Right lobe of liver (tissue), 6 donors: ENCODE measurements around the gene RBCK1. TPM values are rescaled to one million over a fixed set of nuclear protein-coding genes. Genes with fewer than 3 reads are reported as not detected.

ENCODE experiments used
- ATAC-seq, 4 donors: fragments of 200-7000 bp; cut with Tn5 transposase; one replicate each; pipeline ENCODE4 v1.9.1; 2020; ENCODE audit warnings: mild to moderate bottlenecking in 4 of 4, moderate library complexity in 4 of 4
- DNase-seq, 3 donors: peaks; one replicate each; pipeline ENCODE4 v3.0.0-alpha.2; 2020
- H3K27ac ChIP-seq, 3 donors: fragments of 200-600 bp; one replicate each; pipeline ENCODE4 v1.8.0; 2022
- H3K27me3 ChIP-seq, 2 donors: fragments of 200-600 bp; one replicate each; pipeline ENCODE4 v1.8.0; 2022
- H3K36me3 ChIP-seq, 4 donors: fragments of 200-600 bp; sonication (generic) in 1 of 4; one replicate each; pipeline versions ENCODE4 v1.5.1 to v1.8.0; 2017 to 2022; ENCODE audit warnings: control low read depth in 1 of 4
- H3K4me1 ChIP-seq, 4 donors: fragments of 200-600 bp; sonication (generic) in 1 of 4; one replicate each; pipeline versions ENCODE4 v1.5.1 to v1.8.0; 2017 to 2022; ENCODE audit warnings: control low read depth in 1 of 4
- H3K4me3 ChIP-seq, 3 donors: fragments of 200-600 bp; one replicate each; pipeline ENCODE4 v1.8.0; 2022
- H3K9me3 ChIP-seq, 4 donors: fragments of 200-600 bp; sonication (generic) in 1 of 4; one replicate each; pipeline versions ENCODE4 v1.5.1 to v1.8.0; 2017 to 2022; ENCODE audit warnings: control low read depth in 1 of 4
- POLR2A ChIP-seq: fragments of 450-650 bp; IDR thresholded peaks from one replicate; pipeline ENCODE4 v1.6.1; 2017; ENCODE audit warnings: antibody characterized with exemption, mild to moderate bottlenecking
- WGBS: methylation state at CpG from one replicate; pipeline ENCODE4 v1.1.6; 2018; ENCODE audit warnings: low coverage, low lambda C conversion rate; ENCODE audit not compliant: insufficient coverage; ENCODE audit errors: missing lambda C conversion rate; 5-methylcytosine and 5-hydroxymethylcytosine counted together
- intact Hi-C, 2 donors: fragments of 100-400 bp; cut with DNase I; formaldehyde crosslinking; loops; one replicate each; pipeline versions ENCODE4 v1.11.2 to v1.14.1; 2022
- small RNA-seq, 2 experiments: library from RNA; depleted of rRNA; stranded (forward); fragments of <200 nt; gene quantifications; one replicate each; pipeline ENCODE3, GENCODE V24; 2016
- total RNA-seq, 6 experiments: library from RNA; depleted of rRNA in 2 of 6; stranded (reverse); fragments of >200 nt in 2 of 6; fragmentation: NEBNext Ultra II Directional in 3 of 6; extraction: Animal tissue kit (Norgen Biotek cat#: 25700) in 3 of 6; gene quantifications; one replicate each; pipeline versions ENCODE4 v1.1.0 to v1.2.4, GENCODE V29; 2016 to 2023
- TF ChIP-seq, protein P1 (sequence below), 4 donors: fragments of 200-600 bp in 3 of 4; fragments of 450-650 bp in 1 of 4; IDR thresholded peaks; one replicate each; pipeline versions ENCODE4 v1.5.1 to v1.8.0; 2016 to 2022; ENCODE audit warnings: antibody characterized with exemption in 4 of 4, mild to moderate bottlenecking in 2 of 4
- donor health status: DM: no; HTN: yes; CAD: no.
- donor health status: DM: no; HTN: no; CAD: no.
- donor health status: DM: no; HTN: no; CAD: no.
- donor health status: DM: no; HTN: yes; CAD: no.
- donor health status: DM: no; HTN: yes; CAD: no.

Gene RBCK1
- total RNA-seq, 6 experiments from 2014 or later, result 63.1 to 113 (median 85.6) TPM

DNA sequence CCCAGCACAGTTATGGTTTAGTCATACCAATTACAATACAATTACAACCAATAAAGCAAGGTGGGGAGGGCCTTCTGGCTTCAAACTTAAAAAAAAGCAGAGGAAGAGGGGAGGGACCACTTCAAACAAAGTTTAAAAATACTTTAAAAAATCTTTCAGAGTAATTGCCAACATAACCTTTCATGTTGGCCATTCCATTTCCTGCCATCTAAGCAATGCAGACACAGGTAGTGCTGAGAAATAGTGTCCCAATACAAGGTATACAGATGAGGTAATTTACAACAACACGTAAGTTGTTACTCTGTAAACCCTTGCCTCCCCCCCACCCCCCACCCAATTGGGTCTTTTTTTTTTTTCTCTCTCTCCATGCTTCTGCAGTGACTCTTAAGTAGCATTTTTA, 73.1 kb downstream of the RBCK1 start:
- no peak overlapping the region for H3K4me3 ChIP-seq
- intact Hi-C loops, result loop anchor here in 1 of 2 donors (10.0 kb wide), 1 partner anchor 126 kb away; no protein-coding TSS in a partner anchor
- no peaks in the 10 kb centered on the region for H3K9me3 ChIP-seq
- TF ChIP-seq, protein P1, sequence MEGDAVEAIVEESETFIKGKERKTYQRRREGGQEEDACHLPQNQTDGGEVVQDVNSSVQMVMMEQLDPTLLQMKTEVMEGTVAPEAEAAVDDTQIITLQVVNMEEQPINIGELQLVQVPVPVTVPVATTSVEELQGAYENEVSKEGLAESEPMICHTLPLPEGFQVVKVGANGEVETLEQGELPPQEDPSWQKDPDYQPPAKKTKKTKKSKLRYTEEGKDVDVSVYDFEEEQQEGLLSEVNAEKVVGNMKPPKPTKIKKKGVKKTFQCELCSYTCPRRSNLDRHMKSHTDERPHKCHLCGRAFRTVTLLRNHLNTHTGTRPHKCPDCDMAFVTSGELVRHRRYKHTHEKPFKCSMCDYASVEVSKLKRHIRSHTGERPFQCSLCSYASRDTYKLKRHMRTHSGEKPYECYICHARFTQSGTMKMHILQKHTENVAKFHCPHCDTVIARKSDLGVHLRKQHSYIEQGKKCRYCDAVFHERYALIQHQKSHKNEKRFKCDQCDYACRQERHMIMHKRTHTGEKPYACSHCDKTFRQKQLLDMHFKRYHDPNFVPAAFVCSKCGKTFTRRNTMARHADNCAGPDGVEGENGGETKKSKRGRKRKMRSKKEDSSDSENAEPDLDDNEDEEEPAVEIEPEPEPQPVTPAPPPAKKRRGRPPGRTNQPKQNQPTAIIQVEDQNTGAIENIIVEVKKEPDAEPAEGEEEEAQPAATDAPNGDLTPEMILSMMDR (IDR thresholded peaks at IDR 0.05), result no peak
- TF ChIP-seq POLR2A, result no peak
- DNase-seq, result no peak
- WGBS, result 100% methylated on average over 1 of the region's 1 CpG
- ATAC-seq, result no peak
- H3K27me3 ChIP-seq, result no peaks in the 10 kb centered on the region
- H3K4me1 ChIP-seq, result peaks cover 0 to 25% (median 0%) of the 10 kb centered on the region in 4 donors
- peaks cover 0 to 20% (median 9%) of the 10 kb centered on the region in 4 donors for H3K36me3 ChIP-seq
- no peak overlapping the region for H3K27ac ChIP-seq

Small RNA genes within 50 kb of the gene (small RNA-seq; reads per million reads assigned to genes)
- 0 reads per million in 2 experiments for gene RF00019

Other genes starting within 250 kb of the RBCK1 start
- gene DEFB128, start 218.6 kb upstream of the RBCK1 start, total RNA-seq, result not detected
- not detected for gene DEFB129, start 181.0 kb upstream of the RBCK1 start, total RNA-seq
- gene DEFB132, start 150.6 kb upstream of the RBCK1 start, total RNA-seq, result under 1 TPM in 3 of 6 experiments, not detected in 3; 0.30 to 0.35 (median 0.31) TPM
- 1 to 10 TPM in 4 of 6 experiments, under 1 TPM in 2; 0.62 to 2.5 (median 1.8) TPM for gene C20orf96, start 117.5 kb upstream of the RBCK1 start, total RNA-seq
- gene ZCCHC3, start 110.7 kb upstream of the RBCK1 start, total RNA-seq, result 1 to 10 TPM; 4.2 to 7.5 (median 5.9) TPM
- 1 to 10 TPM; 3.6 to 6.4 (median 4.6) TPM for gene SOX12, start 82.7 kb upstream of the RBCK1 start, total RNA-seq
- 1 to 10 TPM; 1.3 to 4.1 (median 1.9) TPM for gene NRSN2, start 61.2 kb upstream of the RBCK1 start, total RNA-seq
- gene TRIB3, start 27.5 kb upstream of the RBCK1 start, total RNA-seq, result 100 to 1,000 TPM in 2 of 6 experiments, 10 to 100 TPM in 4; 15.1 to 139 (median 34.1) TPM
- 10 to 100 TPM; 10.8 to 21.4 (median 13.9) TPM for gene TBC1D20, start 54.2 kb downstream of the RBCK1 start, total RNA-seq
- 10 to 100 TPM; 30.4 to 62.6 (median 37.1) TPM for gene CSNK2A1, start 135.5 kb downstream of the RBCK1 start, total RNA-seq
- gene TCF15, start 202.0 kb downstream of the RBCK1 start, total RNA-seq, result under 1 TPM in 1 of 6 experiments, not detected in 5; 0.33 TPM
- gene SRXN1, start 244.9 kb downstream of the RBCK1 start, total RNA-seq, result 100 to 1,000 TPM in 2 of 6 experiments, 10 to 100 TPM in 4; 14.4 to 166 (median 46.0) TPM